HEK293 (cell line): ENCODE measurements around the gene PTPRN2.

Experiments
- CTCF ChIA-PET: fragments of 350-600 bp; formaldehyde crosslinking; extraction: SDS; loops from one replicate; lab custom pipeline; 2021; ENCODE audit warnings: antibody characterized with exemption; lab: Yijun Ruan, JAX
- POLR2A ChIA-PET: fragments of 300-600 bp; formaldehyde crosslinking; extraction: SDS; loops from one replicate; lab custom pipeline; 2020; ENCODE audit warnings: antibody characterized with exemption, inconsistent platforms; lab: Yijun Ruan, JAX
- H3K27ac ChIP-seq: fragments of 200-500 bp; sonication (Bioruptor generic); 2 replicates; pipeline ENCODE4 v1.5.1; 2014; ENCODE audit warnings: low read depth, low read length, control low read depth, inconsistent platforms; ENCODE audit errors: extremely low read depth
- H3K36me3 ChIP-seq, 2 experiments: fragments of 200-500 bp in 1 of 2; sonication (Bioruptor generic) in 1 of 2; 1 replicate in 1 of 2; 2 replicates in 1 of 2; pipeline ENCODE4 v1.5.1; 2014 to 2017; ENCODE audit warnings: inconsistent platforms in 2 of 2, low read length in 2 of 2; ENCODE audit not compliant: control insufficient read depth in 2 of 2, insufficient read depth in 1 of 2
- H3K4me1 ChIP-seq: fragments of 200-500 bp; sonication (Bioruptor generic); 2 replicates; pipeline ENCODE4 v1.5.1; 2014; ENCODE audit warnings: mild to moderate bottlenecking, low read length, inconsistent platforms; ENCODE audit not compliant: control insufficient read depth, insufficient read depth
- H3K4me3 ChIP-seq: 2 replicates; pipeline ENCODE4 v1.5.1; 2011; ENCODE audit warnings: low read depth, mild to moderate bottlenecking, control low read depth, low read length, moderate library complexity
- H3K9me3 ChIP-seq: fragments of 200-500 bp; sonication (Bioruptor generic); 2 replicates; pipeline ENCODE4 v1.5.1; 2014; ENCODE audit warnings: low read depth, low read length, inconsistent platforms; ENCODE audit not compliant: control insufficient read depth, insufficient read depth
- GLI2 ChIP-seq: fragments of 450-650 bp; formaldehyde crosslinking; IDR thresholded peaks from 2 replicates; pipeline ENCODE4; 2017; ENCODE audit warnings: missing biosample characterization, missing genetic modification characterization, low read depth, borderline replicate concordance
- IKZF3 ChIP-seq: fragments of 450-650 bp; IDR thresholded peaks from 2 replicates; pipeline ENCODE4 v1.5.0; 2018; ENCODE audit warnings: missing biosample characterization, mild to moderate bottlenecking, missing genetic modification characterization, moderate library complexity
- PRDM6 ChIP-seq: fragments of 450-650 bp; formaldehyde crosslinking; IDR thresholded peaks from 2 replicates; pipeline ENCODE4 v1.5.1; 2017; ENCODE audit warnings: missing biosample characterization, missing genetic modification characterization
- ZBTB1 ChIP-seq: fragments of 450-650 bp; formaldehyde crosslinking; IDR thresholded peaks from 2 replicates; pipeline ENCODE4 v1.5.1; 2016; ENCODE audit warnings: missing biosample characterization, missing genetic modification characterization
- ZIC2 ChIP-seq: fragments of 450-650 bp; formaldehyde crosslinking; IDR thresholded peaks from 2 replicates; pipeline ENCODE4 v1.5.1; 2016; ENCODE audit warnings: missing biosample characterization, missing genetic modification characterization
- ZNF10 ChIP-seq: fragments of 450-650 bp; formaldehyde crosslinking; IDR thresholded peaks from 2 replicates; pipeline ENCODE4 v1.5.1; 2017; ENCODE audit warnings: missing biosample characterization, missing genetic modification characterization
- ZNF2 ChIP-seq: fragments of 450-650 bp; formaldehyde crosslinking; IDR thresholded peaks from 2 replicates; pipeline ENCODE4 v1.5.1; 2016; ENCODE audit warnings: missing biosample characterization, missing genetic modification characterization
- ZNF211 ChIP-seq: fragments of 450-650 bp; formaldehyde crosslinking; IDR thresholded peaks from 2 replicates; pipeline ENCODE4 v1.5.1; 2016; ENCODE audit warnings: low read depth, missing biosample characterization, missing genetic modification characterization
- ZNF248 ChIP-seq: fragments of 450-650 bp; formaldehyde crosslinking; IDR thresholded peaks from 2 replicates; pipeline ENCODE4 v1.5.1; 2017; ENCODE audit warnings: missing biosample characterization, missing genetic modification characterization
- ZNF335 ChIP-seq: fragments of 450-650 bp; formaldehyde crosslinking; conservative IDR thresholded peaks from 2 replicates; pipeline ENCODE4 v1.5.1; 2016; ENCODE audit warnings: missing biosample characterization, missing genetic modification characterization
- ZNF394 ChIP-seq: fragments of 450-650 bp; formaldehyde crosslinking; IDR thresholded peaks from 2 replicates; pipeline ENCODE4 v1.5.1; 2016; ENCODE audit warnings: missing biosample characterization, missing genetic modification characterization, mild to moderate bottlenecking, moderate library complexity, borderline replicate concordance
- ZNF501 ChIP-seq: fragments of 450-650 bp; formaldehyde crosslinking; IDR thresholded peaks from 2 replicates; pipeline ENCODE4 v1.5.1; 2016; ENCODE audit warnings: missing biosample characterization, missing genetic modification characterization
- ZNF558 ChIP-seq: fragments of 450-650 bp; formaldehyde crosslinking; IDR thresholded peaks from 2 replicates; pipeline ENCODE4 v1.5.1; 2016; ENCODE audit warnings: missing biosample characterization, missing genetic modification characterization
- ZNF600 ChIP-seq: fragments of 450-650 bp; formaldehyde crosslinking; IDR thresholded peaks from 2 replicates; pipeline ENCODE4 v1.5.1; 2016; ENCODE audit warnings: missing biosample characterization, missing genetic modification characterization
- ZNF654 ChIP-seq: fragments of 450-650 bp; formaldehyde crosslinking; IDR thresholded peaks from 2 replicates; pipeline ENCODE4 v1.5.1; 2016; ENCODE audit warnings: low read depth, missing biosample characterization, missing genetic modification characterization
- ZNF707 ChIP-seq: fragments of 450-650 bp; formaldehyde crosslinking; IDR thresholded peaks from 2 replicates; pipeline ENCODE4 v1.5.1; 2016; ENCODE audit warnings: missing biosample characterization, missing genetic modification characterization
- ZNF785 ChIP-seq: fragments of 450-650 bp; formaldehyde crosslinking; IDR thresholded peaks from 2 replicates; pipeline ENCODE4 v1.5.1; 2016; ENCODE audit warnings: missing biosample characterization, missing genetic modification characterization
- TF ChIP-seq, protein P1 (sequence below): fragments of 450-650 bp; formaldehyde crosslinking; optimal IDR thresholded peaks from 2 replicates; pipeline ENCODE3; 2016; ENCODE audit warnings: missing biosample characterization, mild to moderate bottlenecking, missing genetic modification characterization
- TF ChIP-seq, protein P2 (sequence below): fragments of 450-650 bp; formaldehyde crosslinking; IDR thresholded peaks from 2 replicates; pipeline ENCODE4 v1.5.1; 2016; ENCODE audit warnings: missing biosample characterization, missing genetic modification characterization
- TF ChIP-seq, protein P3 (sequence below): fragments of 450-650 bp; formaldehyde crosslinking; IDR thresholded peaks from 2 replicates; pipeline ENCODE4 v1.5.1; 2017; ENCODE audit warnings: missing biosample characterization, missing genetic modification characterization

Gene PTPRN2

GRCh38 chr7:158327012-158327411 is 260.6 kb downstream of the PTPRN2 start:
- TF ChIP-seq, protein P1, sequence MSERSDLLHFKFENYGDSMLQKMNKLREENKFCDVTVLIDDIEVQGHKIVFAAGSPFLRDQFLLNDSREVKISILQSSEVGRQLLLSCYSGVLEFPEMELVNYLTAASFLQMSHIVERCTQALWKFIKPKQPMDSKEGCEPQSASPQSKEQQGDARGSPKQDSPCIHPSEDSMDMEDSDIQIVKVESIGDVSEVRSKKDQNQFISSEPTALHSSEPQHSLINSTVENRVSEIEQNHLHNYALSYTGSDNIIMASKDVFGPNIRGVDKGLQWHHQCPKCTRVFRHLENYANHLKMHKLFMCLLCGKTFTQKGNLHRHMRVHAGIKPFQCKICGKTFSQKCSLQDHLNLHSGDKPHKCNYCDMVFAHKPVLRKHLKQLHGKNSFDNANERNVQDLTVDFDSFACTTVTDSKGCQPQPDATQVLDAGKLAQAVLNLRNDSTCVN, result peak; percentile 20
- TF ChIP-seq ZNF558 (tag by site-specific recombination) (no peak), ZNF785 (no peak), ZBTB1 (tag by site-specific recombination) (no peak), ZNF335 (tag by site-specific recombination) (no peak), IKZF3 (tag by site-specific recombination) (no peak)
- CTCF ChIA-PET, result no interaction called here
- Histone ChIP-seq H3K4me3 (no peak overlapping the region), H3K36me3 (no peaks in the 10 kb centered on the region), H3K27ac (no peak overlapping the region), H3K4me1 (no peaks in the 10 kb centered on the region), H3K9me3 (no peaks in the 10 kb centered on the region)
- POLR2A ChIA-PET, result no interaction called here

GRCh38 chr7:158325530-158326381 is 261.9 kb downstream of the PTPRN2 start:
- ChIA-PET CTCF (no interaction called here), POLR2A (no interaction called here)
- Histone ChIP-seq H3K4me1 (no peaks in the 10 kb centered on the region), H3K36me3 (no peaks in the 10 kb centered on the region), H3K27ac (no peak overlapping the region), H3K4me3 (no peak overlapping the region), H3K9me3 (no peaks in the 10 kb centered on the region)
- TF ChIP-seq ZNF2 (tag by site-specific recombination) (no peak), ZIC2 (tag by site-specific recombination) (peak; percentile 46), ZNF654 (tag by site-specific recombination) (0 out of 2 replicates have a peak, but pooled peaks have one; percentile 7), PRDM6 (tag by site-specific recombination) (no peak)

- Histone ChIP-seq H3K27ac (no peak overlapping the region), H3K9me3 (no peaks in the 10 kb centered on the region), H3K4me3 (no peak overlapping the region), H3K4me1 (no peaks in the 10 kb centered on the region), H3K36me3 (no peaks in the 10 kb centered on the region)
- TF ChIP-seq ZNF10 (tag by site-specific recombination) (no peak), ZNF394 (tag by site-specific recombination) (no peak), ZNF501 (no peak), ZNF600 (no peak), ZNF248 (tag by site-specific recombination) (no peak), ZNF211 (tag by site-specific recombination) (no peak), GLI2 (no peak), ZNF707 (tag by site-specific recombination) (no peak)
- TF ChIP-seq, protein P2, sequence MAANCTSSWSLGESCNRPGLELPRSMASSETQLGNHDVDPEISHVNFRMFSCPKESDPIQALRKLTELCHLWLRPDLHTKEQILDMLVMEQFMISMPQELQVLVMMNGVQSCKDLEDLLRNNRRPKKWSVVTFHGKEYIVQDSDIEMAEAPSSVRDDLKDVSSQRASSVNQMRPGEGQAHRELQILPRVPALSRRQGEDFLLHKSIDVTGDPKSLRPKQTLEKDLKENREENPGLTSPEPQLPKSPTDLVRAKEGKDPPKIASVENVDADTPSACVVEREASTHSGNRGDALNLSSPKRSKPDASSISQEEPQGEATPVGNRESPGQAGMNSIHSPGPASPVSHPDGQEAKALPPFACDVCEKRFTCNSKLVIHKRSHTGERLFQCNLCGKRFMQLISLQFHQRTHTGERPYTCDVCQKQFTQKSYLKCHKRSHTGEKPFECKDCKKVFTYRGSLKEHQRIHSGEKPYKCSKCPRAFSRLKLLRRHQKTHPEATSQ (tag by site-specific recombination), result no peak
- TF ChIP-seq, protein P3, sequence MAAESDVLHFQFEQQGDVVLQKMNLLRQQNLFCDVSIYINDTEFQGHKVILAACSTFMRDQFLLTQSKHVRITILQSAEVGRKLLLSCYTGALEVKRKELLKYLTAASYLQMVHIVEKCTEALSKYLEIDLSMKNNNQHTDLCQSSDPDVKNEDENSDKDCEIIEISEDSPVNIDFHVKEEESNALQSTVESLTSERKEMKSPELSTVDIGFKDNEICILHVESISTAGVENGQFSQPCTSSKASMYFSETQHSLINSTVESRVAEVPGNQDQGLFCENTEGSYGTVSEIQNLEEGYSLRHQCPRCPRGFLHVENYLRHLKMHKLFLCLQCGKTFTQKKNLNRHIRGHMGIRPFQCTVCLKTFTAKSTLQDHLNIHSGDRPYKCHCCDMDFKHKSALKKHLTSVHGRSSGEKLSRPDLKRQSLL (tag by site-specific recombination), result no peak
- ChIA-PET POLR2A (no interaction called here), CTCF (no interaction called here)
These were observed 262.9 kb downstream of the PTPRN2 start for GRCh38 chr7:158324397-158325360.
